DOHH2 (cell line): ENCODE measurements around the gene PHKA2.

Experiments used
- EZH2phosphoT487 ChIP-seq: fragments of 200-600 bp; sonication (generic); IDR thresholded peaks from 2 replicates; pipeline ENCODE4 v1.6.1; 2017; ENCODE audit warnings: borderline replicate concordance, mild to moderate bottlenecking, antibody characterized with exemption, low read length, moderate library complexity, mixed read lengths
- TF ChIP-seq, protein P1 (sequence below): fragments of 200-600 bp; sonication (generic); IDR thresholded peaks from one replicate; pipeline ENCODE4 v1.5.1; 2014; ENCODE audit warnings: antibody characterized with exemption, mild to moderate bottlenecking, low read depth, low read length; ENCODE audit not compliant: poor library complexity, severe bottlenecking

GRCh38 chrX:18970465-18970864 is 13.4 kb downstream of the PHKA2 start:
- TF ChIP-seq, protein P1, sequence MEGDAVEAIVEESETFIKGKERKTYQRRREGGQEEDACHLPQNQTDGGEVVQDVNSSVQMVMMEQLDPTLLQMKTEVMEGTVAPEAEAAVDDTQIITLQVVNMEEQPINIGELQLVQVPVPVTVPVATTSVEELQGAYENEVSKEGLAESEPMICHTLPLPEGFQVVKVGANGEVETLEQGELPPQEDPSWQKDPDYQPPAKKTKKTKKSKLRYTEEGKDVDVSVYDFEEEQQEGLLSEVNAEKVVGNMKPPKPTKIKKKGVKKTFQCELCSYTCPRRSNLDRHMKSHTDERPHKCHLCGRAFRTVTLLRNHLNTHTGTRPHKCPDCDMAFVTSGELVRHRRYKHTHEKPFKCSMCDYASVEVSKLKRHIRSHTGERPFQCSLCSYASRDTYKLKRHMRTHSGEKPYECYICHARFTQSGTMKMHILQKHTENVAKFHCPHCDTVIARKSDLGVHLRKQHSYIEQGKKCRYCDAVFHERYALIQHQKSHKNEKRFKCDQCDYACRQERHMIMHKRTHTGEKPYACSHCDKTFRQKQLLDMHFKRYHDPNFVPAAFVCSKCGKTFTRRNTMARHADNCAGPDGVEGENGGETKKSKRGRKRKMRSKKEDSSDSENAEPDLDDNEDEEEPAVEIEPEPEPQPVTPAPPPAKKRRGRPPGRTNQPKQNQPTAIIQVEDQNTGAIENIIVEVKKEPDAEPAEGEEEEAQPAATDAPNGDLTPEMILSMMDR: no peak
- no peak for TF ChIP-seq EZH2phosphoT487
